CD4-positive, alpha-beta memory T cell (primary cell): Measurements from ENCODE around the gene PAM16. TPM values are rescaled to one million over a fixed set of nuclear protein-coding genes. Genes with fewer than 3 reads are reported as not detected.
A peak's percentile ranks its signal among the peaks of the same experiment; 100 is the strongest.

ENCODE experiments used
- CTCF ChIA-PET: fragments of 350-600 bp; sonication (Branson Sonifier 250); formaldehyde crosslinking; loops from one replicate; lab custom pipeline; 2021; ENCODE audit warnings: inconsistent platforms; ENCODE audit not compliant: partially characterized antibody; lab: Charles Lee
- POLR2A ChIA-PET: fragments of 350-600 bp; sonication (Branson Sonifier 250); formaldehyde crosslinking; loops from one replicate; lab custom pipeline; 2021; ENCODE audit not compliant: partially characterized antibody; lab: Charles Lee
- DNase-seq, 5 donors: peaks; one replicate each; pipeline versions ENCODE4 v3.0.0 to v3.0.0-alpha.2; 2020 to 2022; ENCODE audit warnings: mixed read lengths in 1 of 5
- H3K27ac ChIP-seq: one replicate; pipeline ENCODE4 v1.7.0; 2013; ENCODE audit warnings: low read depth, low read length
- H3K27me3 ChIP-seq: 2 replicates; pipeline ENCODE4 v1.7.0; 2013; ENCODE audit warnings: mild to moderate bottlenecking, low read length, moderate library complexity; ENCODE audit not compliant: insufficient read depth
- H3K36me3 ChIP-seq: 2 replicates; pipeline ENCODE4 v1.7.0; 2013; ENCODE audit warnings: mild to moderate bottlenecking, low read length, moderate library complexity; ENCODE audit not compliant: insufficient read depth
- H3K4me1 ChIP-seq: 2 replicates; pipeline ENCODE4 v1.7.0; 2013; ENCODE audit warnings: mild to moderate bottlenecking, low read length, moderate library complexity; ENCODE audit not compliant: insufficient read depth
- H3K4me3 ChIP-seq, 2 donors: one replicate each; pipeline ENCODE4 v1.7.0; 2013; ENCODE audit warnings: low read length in 2 of 2, mild to moderate bottlenecking in 1 of 2
- H3K9me3 ChIP-seq, 2 donors: one replicate each; pipeline ENCODE4 v1.7.0; 2013; ENCODE audit warnings: low read length in 2 of 2, control low read depth in 1 of 2; ENCODE audit not compliant: control insufficient read depth in 1 of 2
- H3K27ac Mint-ChIP-seq, 7 donors: one replicate each; pipeline ENCODE4 v1.8.0; 2020 to 2021; ENCODE audit warnings: mixed read lengths in 7 of 7, mild to moderate bottlenecking in 6 of 7, inconsistent platforms in 3 of 7, moderate library complexity in 3 of 7
- H3K27me3 Mint-ChIP-seq, 2 donors: one replicate each; pipeline ENCODE4 v1.8.0; 2020 to 2021; ENCODE audit warnings: mixed read lengths in 2 of 2
- H3K36me3 Mint-ChIP-seq, 2 donors: one replicate each; pipeline ENCODE4 v1.8.0; 2020 to 2021; ENCODE audit warnings: mixed read lengths in 2 of 2, inconsistent platforms in 1 of 2, mild to moderate bottlenecking in 1 of 2
- H3K4me1 Mint-ChIP-seq, 4 donors: one replicate each; pipeline ENCODE4 v1.8.0; 2020 to 2021; ENCODE audit warnings: mixed read lengths in 4 of 4, mild to moderate bottlenecking in 1 of 4
- H3K4me3 Mint-ChIP-seq, 8 donors: one replicate each; pipeline ENCODE4 v1.8.0; 2020 to 2021; ENCODE audit warnings: mixed read lengths in 8 of 8, mild to moderate bottlenecking in 7 of 8, moderate library complexity in 6 of 8, inconsistent platforms in 3 of 8
- H3K9me3 Mint-ChIP-seq, 8 donors: one replicate each; pipeline ENCODE4 v1.8.0; 2020 to 2021; ENCODE audit warnings: mixed read lengths in 8 of 8, mild to moderate bottlenecking in 5 of 8, inconsistent platforms in 3 of 8, moderate library complexity in 1 of 8
- intact Hi-C: fragments of 100-400 bp; cut with micrococcal nuclease; formaldehyde crosslinking; loops from one replicate; pipeline ENCODE4 v1.15.1; 2023
- polyA plus RNA-seq, 2 donors: library from polyadenylated mRNA; unstranded; fragments of 300-500 nt; fragmentation: Illumina TruSeq; gene quantifications; one replicate each; pipeline ENCODE4 v1.2.3, GENCODE V29; 2021
- total RNA-seq, 2 experiments: library from RNA; stranded (reverse); gene quantifications; one replicate each; pipeline ENCODE4 v1.2.3, GENCODE V29; 2021

The PAM16 gene
- total and polyA plus RNA-seq, 4 experiments from 2014 or later: 34.6 to 54.8 (median 36.7) TPM

- H3K36me3 Mint-ChIP-seq: peaks cover 0 to 3% of the 10 kb centered on the region in 2 donors
- intact Hi-C loops: loop anchor here (1.0 to 5.0 kb wide), 6 partner anchors 23 to 650 kb away; partner anchors contain the start of genes PAM16, SEC14L5 and TFAP4
- H3K9me3 ChIP-seq: no peaks in the 10 kb centered on the region
- POLR2A ChIA-PET: interaction anchor here (0.9 to 3.8 kb wide), 5 partner anchors 12 to 461 kb away, joined by 3 to 56 read pairs (median 6); partner anchors contain the start of gene TFAP4
- H3K27ac Mint-ChIP-seq: peak overlapping the region; percentile 96 to 100 (median 99)
- H3K4me3 Mint-ChIP-seq: peak overlapping the region; percentile 87 to 97 (median 92)
- CTCF ChIA-PET: interaction anchor here (0.6 to 7.5 kb wide), 9 partner anchors 11 to 165 kb away, joined by 3 to 53 read pairs (median 5); partner anchors contain the start of gene TFAP4
- no peaks in the 10 kb centered on the region for H3K27me3 Mint-ChIP-seq
- peaks cover 18% of the 10 kb centered on the region for H3K4me1 ChIP-seq
- H3K4me3 ChIP-seq: peak overlapping the region; percentile 47 to 85
- H3K9me3 Mint-ChIP-seq: peaks cover 0 to 3% (median 0%) of the 10 kb centered on the region in 8 donors
- H3K36me3 ChIP-seq: no peaks in the 10 kb centered on the region
- no peaks in the 10 kb centered on the region for H3K27me3 ChIP-seq
- peaks cover 17 to 33% (median 20%) of the 10 kb centered on the region in 4 donors for H3K4me1 Mint-ChIP-seq
- peak; percentile 97 to 99 (median 98) for DNase-seq
- H3K27ac ChIP-seq: peak overlapping the region; percentile 76
These were observed 43.7 kb downstream of the PAM16 start for GRCh38 chr16:4307215-4308037.

- H3K4me1 ChIP-seq: peaks cover 18% of the 10 kb centered on the region
- H3K27ac ChIP-seq: peak overlapping the region; percentile 76
- CTCF ChIA-PET: interaction anchor here (0.6 to 7.5 kb wide), 5 partner anchors 17 to 166 kb away, joined by 3 to 53 read pairs (median 13); no protein-coding TSS in a partner anchor
- peak overlapping the region; percentile 42 to 46 for H3K4me3 ChIP-seq
- POLR2A ChIA-PET: interaction anchor here (0.7 to 3.8 kb wide), 5 partner anchors 9 to 53 kb away, joined by 3 to 56 read pairs (median 3); partner anchors contain the start of gene TFAP4
- H3K27me3 ChIP-seq: no peaks in the 10 kb centered on the region
- Mint-ChIP-seq H3K4me1 (peaks cover 17 to 33% (median 20%) of the 10 kb centered on the region in 4 donors), H3K36me3 (peaks cover 0 to 3% of the 10 kb centered on the region in 2 donors), H3K27ac (peak overlapping the region; percentile 96 to 100 (median 99)), H3K4me3 (peak overlapping the region; percentile 86 to 97 (median 92)), H3K27me3 (no peaks in the 10 kb centered on the region), H3K9me3 (peaks cover 0 to 3% (median 0%) of the 10 kb centered on the region in 8 donors)
- DNase-seq: peak; percentile 45 to 83 (median 49)
- H3K36me3 ChIP-seq: no peaks in the 10 kb centered on the region
- intact Hi-C loops: loop anchor here (1.0 to 5.0 kb wide), 6 partner anchors 24 to 651 kb away; partner anchors contain the start of genes PAM16, SEC14L5 and TFAP4
- no peaks in the 10 kb centered on the region for H3K9me3 ChIP-seq
These were observed 44.5 kb downstream of the PAM16 start for GRCh38 chr16:4306470-4307214.

GRCh38 chr16:4303973-4304372, 47.1 kb downstream of the PAM16 start:
- H3K27ac Mint-ChIP-seq: peak overlapping the region in 2 of 7 donors; percentile 29 to 83
- peaks cover 3 to 4% of the 10 kb centered on the region in 2 donors for H3K36me3 Mint-ChIP-seq
- Histone ChIP-seq H3K27ac (no peak overlapping the region), H3K36me3 (no peaks in the 10 kb centered on the region), H3K4me1 (peaks cover 18% of the 10 kb centered on the region), H3K27me3 (no peaks in the 10 kb centered on the region), H3K9me3 (no peaks in the 10 kb centered on the region), H3K4me3 (no peak overlapping the region)
- no peaks in the 10 kb centered on the region for H3K27me3 Mint-ChIP-seq
- H3K9me3 Mint-ChIP-seq: peaks cover 0 to 3% (median 0%) of the 10 kb centered on the region in 8 donors
- peaks cover 18 to 28% (median 21%) of the 10 kb centered on the region in 4 donors for H3K4me1 Mint-ChIP-seq
- DNase-seq: no peak
- ChIA-PET POLR2A (interaction anchor here (1.2 kb wide), 1 partner anchor 31 kb away, joined by 3 read pairs; the partner anchor contains the start of gene TFAP4), CTCF (interaction anchor here (0.9 to 1.0 kb wide), 2 partner anchors 8 to 15 kb away, joined by 3 read pairs; no protein-coding TSS in a partner anchor)
- intact Hi-C loops: no loop called here
- peak overlapping the region in 4 of 8 donors; percentile 26 to 69 (median 46) for H3K4me3 Mint-ChIP-seq

- intact Hi-C loops: no loop called here
- peaks cover 15% of the 10 kb centered on the region for H3K4me1 ChIP-seq
These were observed 49.2 kb downstream of the PAM16 start for GRCh38 chr16:4301968-4302367.

GRCh38 chr16:4301177-4301576, 49.9 kb downstream of the PAM16 start:
- H3K27ac ChIP-seq: no peak overlapping the region
- H3K9me3 ChIP-seq: no peaks in the 10 kb centered on the region
- POLR2A ChIA-PET: interaction anchor here (1.2 kb wide), 1 partner anchor 30 kb away, joined by 3 read pairs; no protein-coding TSS in a partner anchor
- no peak overlapping the region for H3K4me3 ChIP-seq
- no peaks in the 10 kb centered on the region for H3K9me3 Mint-ChIP-seq
- peaks cover 4 to 15% (median 8%) of the 10 kb centered on the region in 4 donors for H3K4me1 Mint-ChIP-seq
- H3K27me3 ChIP-seq: no peaks in the 10 kb centered on the region
- H3K27ac Mint-ChIP-seq: no peak overlapping the region
- CTCF ChIA-PET: interaction anchor here (1.1 kb wide), 1 partner anchor 9 kb away, joined by 3 read pairs; no protein-coding TSS in a partner anchor
- H3K36me3 Mint-ChIP-seq: peaks cover 1 to 3% of the 10 kb centered on the region in 2 donors
- H3K36me3 ChIP-seq: no peaks in the 10 kb centered on the region
- DNase-seq: no peak
- H3K27me3 Mint-ChIP-seq: no peaks in the 10 kb centered on the region
- intact Hi-C loops: no loop called here
- no peak overlapping the region for H3K4me3 Mint-ChIP-seq
- peaks cover 7% of the 10 kb centered on the region for H3K4me1 ChIP-seq

More at GRCh38 chr16:4301968-4302367, 49.2 kb downstream of the PAM16 start:
- ChIA-PET POLR2A (interaction anchor here (0.7 to 1.2 kb wide), 2 partner anchors 30 to 112 kb away, joined by 3 read pairs; no protein-coding TSS in a partner anchor), CTCF (interaction anchor here (0.7 to 1.1 kb wide), 2 partner anchors 8 to 48 kb away, joined by 3 read pairs; no protein-coding TSS in a partner anchor)
- DNase-seq: no peak
- Histone ChIP-seq H3K36me3 (no peaks in the 10 kb centered on the region), H3K9me3 (no peaks in the 10 kb centered on the region), H3K4me3 (no peak overlapping the region), H3K27me3 (no peaks in the 10 kb centered on the region), H3K27ac (no peak overlapping the region)
- Mint-ChIP-seq H3K4me3 (no peak overlapping the region), H3K4me1 (peaks cover 12 to 23% (median 15%) of the 10 kb centered on the region in 4 donors), H3K27me3 (no peaks in the 10 kb centered on the region), H3K9me3 (no peaks in the 10 kb centered on the region), H3K36me3 (peaks cover 1 to 3% of the 10 kb centered on the region in 2 donors), H3K27ac (no peak overlapping the region)

- CTCF ChIA-PET: interaction anchor here (0.8 to 2.7 kb wide), 6 partner anchors 10 to 45 kb away, joined by 3 to 14 read pairs (median 5); no protein-coding TSS in a partner anchor
These were observed 52.2 kb downstream of the PAM16 start for GRCh38 chr16:4298761-4299522.

More at GRCh38 chr16:4298761-4299522, 52.2 kb downstream of the PAM16 start:
- H3K36me3 Mint-ChIP-seq: peaks cover 1 to 3% of the 10 kb centered on the region in 2 donors
- no peak overlapping the region for H3K4me3 ChIP-seq
- no peaks in the 10 kb centered on the region for H3K27me3 ChIP-seq
- H3K27ac ChIP-seq: no peak overlapping the region
- no peaks in the 10 kb centered on the region for H3K36me3 ChIP-seq
- POLR2A ChIA-PET: no interaction called here
- DNase-seq: no peak
- no peaks in the 10 kb centered on the region for H3K9me3 Mint-ChIP-seq
- no peaks in the 10 kb centered on the region for H3K9me3 ChIP-seq
- no peaks in the 10 kb centered on the region for H3K4me1 ChIP-seq
- H3K27me3 Mint-ChIP-seq: no peaks in the 10 kb centered on the region
- intact Hi-C loops: no loop called here
- H3K4me3 Mint-ChIP-seq: no peak overlapping the region
- peaks cover 0 to 4% (median 2%) of the 10 kb centered on the region in 4 donors for H3K4me1 Mint-ChIP-seq
- H3K27ac Mint-ChIP-seq: peak overlapping the region in 3 of 7 donors; percentile 66 to 73 (median 70)
